OCI-LY3 (cell line): ENCODE data around the gene FUT7.

ENCODE experiments used
- H2AFZ ChIP-seq: fragments of 200-600, 300-600 bp; shearing (Covaris generic); 2 replicates; pipeline ENCODE4 v1.6.0; 2014; ENCODE audit warnings: antibody characterized with exemption, low read depth, low read length
- H3K27ac ChIP-seq: fragments of 200-600, 300-600 bp; sonication (generic); 2 replicates; pipeline ENCODE4 v1.5.1; 2014; ENCODE audit warnings: mild to moderate bottlenecking, low read length, moderate library complexity, mixed read lengths
- H3K27me3 ChIP-seq: fragments of 200-600, 300-600 bp; sonication (generic); 2 replicates; pipeline ENCODE4 v1.6.1; 2014; ENCODE audit warnings: low read depth, low read length, mixed read lengths
- H3K36me3 ChIP-seq: fragments of 200-600, 300-600 bp; sonication (generic); replicated peaks from 2 replicates; pipeline ENCODE3; 2014; ENCODE audit warnings: low read depth, low read length, mixed read lengths
- H3K4me1 ChIP-seq: fragments of 300-600, 200-600 bp; sonication (generic); 2 replicates; pipeline ENCODE4 v1.6.1; 2014; ENCODE audit warnings: low read length, mixed read lengths
- H3K4me2 ChIP-seq: fragments of 200-600, 300-600 bp; sonication (generic); 2 replicates; pipeline ENCODE4 v1.6.1; 2014; ENCODE audit warnings: low read length, mixed read lengths
- H3K4me3 ChIP-seq: fragments of 300-600, 200-600 bp; sonication (generic); 2 replicates; pipeline ENCODE4 v1.5.1; 2014; ENCODE audit warnings: antibody characterized with exemption, mild to moderate bottlenecking, low read length, moderate library complexity
- H3K79me2 ChIP-seq: fragments of 300-600, 200-600 bp; shearing (Covaris generic); 2 replicates; pipeline ENCODE4 v1.6.1; 2014; ENCODE audit warnings: mild to moderate bottlenecking, low read length, mixed read lengths
- H3K9ac ChIP-seq: fragments of 300-600, 200-600 bp; shearing (Covaris generic); 2 replicates; pipeline ENCODE4 v1.6.0; 2014; ENCODE audit warnings: mild to moderate bottlenecking, low read length, moderate library complexity
- H3K9me3 ChIP-seq: fragments of 200-600, 300-600 bp; shearing (Covaris generic); 2 replicates; pipeline ENCODE4 v1.6.1; 2014; ENCODE audit warnings: low read length, mixed read lengths; ENCODE audit not compliant: insufficient read depth
- H4K20me1 ChIP-seq: fragments of 200-600, 300-600 bp; sonication (generic); 2 replicates; pipeline ENCODE4 v1.6.1; 2016; ENCODE audit warnings: low read length, mixed read lengths; ENCODE audit not compliant: insufficient read depth
- CTCF ChIP-seq: fragments of 200-600, 300-600 bp; sonication (generic); IDR thresholded peaks from 2 replicates; pipeline ENCODE4 v1.5.1; 2014; ENCODE audit warnings: antibody characterized with exemption, low read length, low read depth
- EZH2phosphoT487 ChIP-seq: fragments of 200-600 bp; shearing (Covaris generic); IDR thresholded peaks from 2 replicates; pipeline ENCODE4 v1.6.1; 2018; ENCODE audit warnings: antibody characterized with exemption, mixed run types, low read depth

Gene FUT7

GRCh38 chr9:137037035-137037434, 5.1 kb upstream of the FUT7 start:
- H3K27ac ChIP-seq = no peak overlapping the region
- no peak overlapping the region for H3K4me3 ChIP-seq
- no peaks in the 10 kb centered on the region for H3K79me2 ChIP-seq
- H3K36me3 ChIP-seq = no peaks in the 10 kb centered on the region
- H3K27me3 ChIP-seq = 0 out of 2 replicates have a peak, but pooled peaks cover 9% of the 10 kb centered on the region
- H3K9ac ChIP-seq = no peak overlapping the region
- no peaks in the 10 kb centered on the region for H3K9me3 ChIP-seq
- H4K20me1 ChIP-seq = no peaks in the 10 kb centered on the region
- TF ChIP-seq EZH2phosphoT487 = no peak
- TF ChIP-seq CTCF = no peak
- H3K4me1 ChIP-seq = peaks cover 26% of the 10 kb centered on the region
- no peak overlapping the region for H2AFZ ChIP-seq
- H3K4me2 ChIP-seq = no peak overlapping the region

- Histone ChIP-seq H4K20me1 (no peaks in the 10 kb centered on the region), H3K27ac (no peak overlapping the region), H3K4me3 (no peak overlapping the region), H3K4me1 (peaks cover 30% of the 10 kb centered on the region), H3K9ac (no peak overlapping the region), H3K9me3 (no peaks in the 10 kb centered on the region), H3K36me3 (no peaks in the 10 kb centered on the region), H2AFZ (no peak overlapping the region), H3K79me2 (no peaks in the 10 kb centered on the region), H3K27me3 (0 out of 2 replicates have a peak, but pooled peaks cover 9% of the 10 kb centered on the region), H3K4me2 (no peak overlapping the region)
- TF ChIP-seq EZH2phosphoT487 = no peak
- no peak for TF ChIP-seq CTCF
Observed at GRCh38 chr9:137035937-137036336, 4.0 kb upstream of the FUT7 start.

GRCh38 chr9:137035507-137035834, 3.6 kb upstream of the FUT7 start:
- Histone ChIP-seq H2AFZ (no peak overlapping the region), H3K9ac (no peak overlapping the region; the same call in 1 of the 2 replicates), H3K79me2 (no peaks in the 10 kb centered on the region), H3K9me3 (no peaks in the 10 kb centered on the region), H3K4me3 (peak overlapping the region; percentile 72), H4K20me1 (no peaks in the 10 kb centered on the region), H3K36me3 (no peaks in the 10 kb centered on the region), H3K27ac (peak overlapping the region; percentile 81; the same call in 1 of the 2 replicates), H3K27me3 (0 out of 2 replicates have a peak, but pooled peaks cover 9% of the 10 kb centered on the region), H3K4me2 (peak overlapping the region; percentile 97), H3K4me1 (peaks cover 30% of the 10 kb centered on the region)
- TF ChIP-seq CTCF = no peak
- no peak for TF ChIP-seq EZH2phosphoT487

DNA sequence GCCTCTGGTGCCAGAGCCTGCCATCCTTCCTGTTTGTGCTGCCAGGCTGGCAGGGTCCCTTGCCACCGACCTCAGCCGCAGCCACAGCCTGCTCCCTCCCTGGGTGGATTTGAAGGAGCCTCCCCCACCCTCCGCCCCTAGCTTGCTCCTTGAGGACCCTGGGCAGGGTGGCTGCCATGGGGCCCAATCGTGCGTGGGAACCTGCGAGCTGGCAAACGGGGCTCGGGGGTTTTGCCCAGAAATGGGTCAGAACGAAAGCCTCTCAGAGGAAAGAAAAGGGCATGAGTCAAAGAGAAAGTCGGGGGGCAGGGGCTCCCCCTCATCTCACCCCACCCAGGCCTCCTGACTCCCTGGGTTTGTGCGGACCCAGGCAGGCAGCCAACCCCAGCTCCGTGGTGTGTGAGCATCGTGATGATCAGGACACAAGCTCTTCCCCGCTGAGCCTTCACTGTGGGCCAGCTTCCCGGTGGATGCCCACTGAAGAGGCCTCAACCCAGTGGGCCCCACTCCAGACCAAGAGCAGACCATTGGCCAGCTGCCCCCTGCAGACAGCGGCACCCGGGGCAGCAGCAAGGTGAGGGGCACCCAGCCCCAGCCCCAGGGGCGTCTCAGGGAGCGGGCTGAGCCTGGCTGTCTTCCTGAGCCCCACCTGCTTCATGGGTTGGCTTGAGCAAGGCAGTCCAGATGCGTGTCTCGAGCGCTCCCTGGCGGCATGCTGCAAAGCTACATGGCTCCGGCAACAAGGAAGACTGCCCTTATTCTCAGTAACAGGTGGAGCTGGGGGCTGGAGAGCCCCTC, 3.0 kb upstream of the FUT7 start:
- Histone ChIP-seq H3K36me3 (no peaks in the 10 kb centered on the region), H3K9me3 (no peaks in the 10 kb centered on the region), H2AFZ (no peak overlapping the region), H4K20me1 (no peaks in the 10 kb centered on the region), H3K9ac (peak overlapping the region; percentile 58), H3K4me1 (peaks cover 30% of the 10 kb centered on the region), H3K27me3 (0 out of 2 replicates have a peak, but pooled peaks cover 9% of the 10 kb centered on the region), H3K27ac (peak overlapping the region; percentile 81), H3K4me2 (peak overlapping the region; percentile 97), H3K79me2 (no peaks in the 10 kb centered on the region), H3K4me3 (peak overlapping the region; percentile 72)
- TF ChIP-seq CTCF = peak; percentile 87
- TF ChIP-seq EZH2phosphoT487 = no peak
